Bronchial epithelial cell (primary cell): ENCODE results near the gene B4GALT5. TPM values are rescaled to one million over a fixed set of nuclear protein-coding genes. Genes with fewer than 3 reads are reported as not detected.

Experiments used
- DNase-seq: peaks from one replicate; pipeline ENCODE4 v3.0.0-alpha.2; 2010; ENCODE audit warnings: low read depth
- FAIRE-seq: peaks from 2 replicates; lab custom pipeline; 2011; peaks lifted over from hg19 to GRCh38; lab: Jason Lieb, UNC
- H3K27me3 ChIP-seq: 2 replicates; pipeline ENCODE4 v1.5.1; 2011; ENCODE audit warnings: low read length; ENCODE audit not compliant: control insufficient read depth, insufficient read depth
- H3K36me3 ChIP-seq: 2 replicates; pipeline ENCODE4 v1.5.1; 2011; ENCODE audit warnings: low read length; ENCODE audit not compliant: control insufficient read depth, insufficient read depth
- H3K4me3 ChIP-seq: 2 replicates; pipeline ENCODE4 v1.5.1; 2011; ENCODE audit warnings: mild to moderate bottlenecking, low read depth, low read length, control low read depth
- total RNA-seq: library from RNA; depleted of rRNA; stranded (reverse); fragments of >200 nt; gene quantifications from 2 replicates; pipeline ENCODE4 v1.2.1, GENCODE V29; 2014
- TF ChIP-seq, protein P1 (sequence below): IDR thresholded peaks from 2 replicates; pipeline ENCODE4 v1.5.1; 2011; ENCODE audit warnings: mild to moderate bottlenecking, moderate library complexity, low read length, control low read depth, inconsistent platforms; ENCODE audit not compliant: insufficient read depth, severe bottlenecking

Gene B4GALT5
- total RNA-seq, 1 donor from 2014 or later, result 9.7 TPM

DNA sequence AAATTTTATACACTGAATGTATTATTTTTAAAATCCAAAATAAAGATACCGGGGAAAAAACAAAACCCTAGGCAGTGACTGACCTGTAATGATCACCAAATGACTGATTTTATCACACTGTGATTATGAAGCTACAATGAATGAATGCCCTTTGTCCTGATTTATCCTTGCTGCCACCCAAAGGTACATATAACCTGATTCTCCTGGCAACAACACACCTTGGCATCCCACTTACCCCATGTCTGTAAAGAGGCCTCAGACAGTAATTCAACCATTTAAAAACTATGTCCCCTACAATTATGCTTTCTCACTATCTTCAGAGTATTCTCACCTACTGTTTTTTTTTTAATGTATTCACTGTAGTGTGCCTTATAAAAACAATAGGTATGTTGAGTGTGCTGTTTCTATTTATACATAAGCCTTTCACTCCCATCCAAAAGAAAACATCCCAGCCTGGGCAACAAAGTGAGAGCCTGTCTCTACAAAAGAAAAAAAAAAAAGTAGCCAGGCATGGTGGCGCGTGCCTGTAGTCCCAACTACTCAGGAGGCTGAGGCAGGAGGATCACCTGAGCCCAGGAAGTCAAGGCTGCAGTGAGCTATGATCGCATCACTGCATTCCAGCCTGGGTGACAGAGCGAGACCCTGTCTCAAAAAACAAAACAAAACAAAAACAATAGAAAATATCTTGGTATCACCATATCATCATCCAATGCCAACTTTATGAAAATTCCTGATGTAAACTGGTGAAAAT is 21.7 kb downstream of the B4GALT5 start:
- DNase-seq, result no peak
- H3K36me3 ChIP-seq, result no peaks in the 10 kb centered on the region
- H3K27me3 ChIP-seq, result no peaks in the 10 kb centered on the region
- no peak for FAIRE-seq
- H3K4me3 ChIP-seq, result no peak overlapping the region
- TF ChIP-seq, protein P1, sequence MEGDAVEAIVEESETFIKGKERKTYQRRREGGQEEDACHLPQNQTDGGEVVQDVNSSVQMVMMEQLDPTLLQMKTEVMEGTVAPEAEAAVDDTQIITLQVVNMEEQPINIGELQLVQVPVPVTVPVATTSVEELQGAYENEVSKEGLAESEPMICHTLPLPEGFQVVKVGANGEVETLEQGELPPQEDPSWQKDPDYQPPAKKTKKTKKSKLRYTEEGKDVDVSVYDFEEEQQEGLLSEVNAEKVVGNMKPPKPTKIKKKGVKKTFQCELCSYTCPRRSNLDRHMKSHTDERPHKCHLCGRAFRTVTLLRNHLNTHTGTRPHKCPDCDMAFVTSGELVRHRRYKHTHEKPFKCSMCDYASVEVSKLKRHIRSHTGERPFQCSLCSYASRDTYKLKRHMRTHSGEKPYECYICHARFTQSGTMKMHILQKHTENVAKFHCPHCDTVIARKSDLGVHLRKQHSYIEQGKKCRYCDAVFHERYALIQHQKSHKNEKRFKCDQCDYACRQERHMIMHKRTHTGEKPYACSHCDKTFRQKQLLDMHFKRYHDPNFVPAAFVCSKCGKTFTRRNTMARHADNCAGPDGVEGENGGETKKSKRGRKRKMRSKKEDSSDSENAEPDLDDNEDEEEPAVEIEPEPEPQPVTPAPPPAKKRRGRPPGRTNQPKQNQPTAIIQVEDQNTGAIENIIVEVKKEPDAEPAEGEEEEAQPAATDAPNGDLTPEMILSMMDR, result no peak

DNA sequence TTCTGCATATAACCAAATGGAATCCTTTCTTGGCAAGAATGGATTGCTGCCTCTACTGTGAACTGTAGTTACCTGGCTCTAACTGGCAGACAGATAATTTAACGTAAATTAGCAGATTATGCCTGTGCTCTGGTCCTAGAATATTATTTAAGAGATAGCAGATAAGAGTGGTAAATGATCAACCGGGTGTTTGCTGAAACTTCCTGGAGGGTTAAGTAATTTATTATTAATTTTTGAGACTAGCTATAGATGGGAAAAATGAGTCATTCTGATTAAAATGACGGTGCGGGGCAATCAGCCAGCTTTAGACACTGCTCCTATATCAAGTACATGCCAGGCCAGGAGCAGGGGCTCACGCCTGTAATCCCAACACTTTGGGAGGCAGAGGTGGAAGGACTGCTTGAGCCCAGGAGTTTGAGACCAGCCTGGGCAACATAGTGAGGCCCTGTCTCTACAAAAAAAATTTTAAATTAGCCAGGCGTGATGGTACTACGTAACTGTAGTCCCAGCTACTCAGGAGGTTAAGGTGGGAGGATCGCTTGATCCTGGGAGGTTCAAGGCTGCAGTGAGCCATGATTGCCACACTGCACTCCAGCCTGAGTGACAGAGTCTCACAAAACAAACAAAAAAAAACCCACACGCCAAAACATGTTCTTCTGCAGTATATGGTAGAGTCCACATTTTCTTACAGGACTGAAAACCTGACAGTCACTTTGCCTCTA is 22.6 kb downstream of the B4GALT5 start:
- Histone ChIP-seq H3K36me3 (no peaks in the 10 kb centered on the region), H3K4me3 (no peak overlapping the region), H3K27me3 (no peaks in the 10 kb centered on the region)
- DNase-seq, result peak; percentile 91
- TF ChIP-seq, protein P1, result no peak
- no peak for FAIRE-seq

DNA sequence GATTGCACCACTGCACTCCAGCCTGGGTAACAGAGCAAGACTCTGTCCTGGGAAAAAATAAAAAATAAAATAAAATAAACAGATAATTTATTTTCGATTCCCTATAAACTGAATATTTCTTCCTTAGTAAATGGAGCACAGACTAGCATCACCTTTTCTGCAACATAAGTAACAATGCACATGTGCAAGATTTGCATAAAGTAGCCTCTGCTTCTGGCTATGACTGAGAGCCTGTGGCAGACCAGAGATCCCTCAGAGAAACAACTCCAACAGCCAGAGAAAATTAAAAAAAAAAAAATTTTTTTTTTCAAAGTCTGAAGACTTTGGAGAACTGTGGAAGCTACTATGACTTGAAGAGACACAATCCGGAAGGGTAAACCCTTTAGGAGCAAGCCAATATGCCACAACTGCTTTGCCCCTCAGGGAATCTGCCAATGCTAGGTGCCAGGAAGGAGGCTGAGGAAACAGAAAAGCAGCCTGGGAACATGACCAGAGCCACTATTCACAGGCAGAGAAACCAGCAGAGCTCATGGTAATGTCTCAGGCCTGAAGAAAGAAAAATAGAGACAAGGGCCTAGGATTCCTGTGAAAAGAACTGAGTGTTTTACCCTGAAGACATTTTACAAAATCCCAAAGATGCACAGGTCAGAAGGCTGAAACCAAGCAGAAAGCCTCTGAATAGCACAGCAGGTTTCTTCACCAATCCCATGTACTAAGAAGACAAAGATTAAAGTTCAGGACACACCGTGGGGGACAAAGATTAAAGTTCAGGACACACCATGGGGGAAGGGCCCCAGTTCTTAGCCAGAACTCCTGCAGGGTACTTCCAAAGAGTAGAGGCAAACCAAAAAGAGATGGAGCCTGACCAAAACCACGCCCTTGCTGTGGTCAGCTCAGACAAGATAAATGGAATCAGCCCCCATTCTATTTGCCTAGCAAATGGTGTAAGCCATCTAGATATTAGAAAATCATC is 25.8 kb downstream of the B4GALT5 start:
- no peak overlapping the region for H3K4me3 ChIP-seq
- no peaks in the 10 kb centered on the region for H3K27me3 ChIP-seq
- FAIRE-seq (no peak), DNase-seq (no peak)
- no peaks in the 10 kb centered on the region for H3K36me3 ChIP-seq
- TF ChIP-seq, protein P1, result no peak

DNA sequence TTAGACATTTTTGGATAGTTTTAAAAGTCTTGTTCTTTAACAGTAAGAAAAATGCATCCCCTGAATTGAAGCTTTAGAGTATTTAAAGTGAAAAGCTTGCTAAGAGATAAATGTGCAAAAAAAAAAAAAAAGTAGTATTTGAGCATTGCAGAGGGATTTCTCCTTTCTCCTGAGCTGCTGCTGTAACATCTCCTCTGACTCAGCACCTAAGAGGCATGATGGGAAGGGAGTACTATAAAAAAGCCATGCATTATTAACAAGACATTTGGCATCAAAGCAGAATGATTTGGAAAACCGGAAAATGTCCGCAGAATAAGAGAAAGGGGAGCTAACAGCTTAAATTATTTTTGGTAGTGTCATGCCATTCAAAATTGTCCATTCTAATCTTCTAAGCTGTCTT is 27.9 kb downstream of the B4GALT5 start:
- H3K27me3 ChIP-seq, result no peaks in the 10 kb centered on the region
- peak; percentile 28 for DNase-seq
- no peak overlapping the region for H3K4me3 ChIP-seq
- H3K36me3 ChIP-seq, result no peaks in the 10 kb centered on the region
- TF ChIP-seq, protein P1, result no peak
- no peak for FAIRE-seq

DNA sequence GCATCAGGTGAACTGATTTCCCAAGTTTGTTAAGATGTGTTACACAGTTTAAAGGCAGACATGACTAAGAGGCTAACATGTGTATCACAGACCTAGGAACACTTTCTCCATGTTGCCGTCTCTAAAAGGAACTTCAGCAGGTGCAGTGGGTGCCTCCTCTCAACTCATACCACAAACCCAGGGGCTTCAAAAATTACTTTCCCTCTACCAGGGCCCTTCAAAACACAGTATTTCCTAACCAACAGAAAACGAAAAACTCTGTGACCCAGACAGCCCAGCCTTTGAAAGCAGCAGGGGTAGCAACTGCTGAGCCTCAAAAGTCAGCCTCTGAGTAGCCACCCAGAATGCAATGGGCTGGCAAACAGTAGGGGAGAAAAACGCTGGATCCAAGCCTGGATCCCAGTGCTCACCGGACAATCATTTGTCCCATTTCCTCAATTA is 28.5 kb downstream of the B4GALT5 start:
- H3K27me3 ChIP-seq, result no peaks in the 10 kb centered on the region
- no peak for FAIRE-seq
- TF ChIP-seq, protein P1, result no peak

More for the DNA sequence above, 28.5 kb downstream of the B4GALT5 start:
- Histone ChIP-seq H3K36me3 (no peaks in the 10 kb centered on the region), H3K4me3 (no peak overlapping the region)
- DNase-seq, result no peak
